Osteoblast (primary cell): ENCODE data around the gene NPEPPS. TPM values are rescaled to one million over a fixed set of nuclear protein-coding genes. Genes with fewer than 3 reads are reported as not detected.
"Not testable (repeated sequence)": the region's sequence is repeated elsewhere in the genome, so short reads cannot be mapped to it uniquely, and the experiment has no call there.

Source experiments
- DNase-seq: peaks from one replicate; pipeline ENCODE4 v3.0.0; 2011; ENCODE audit warnings: low spot score, mixed read lengths; ENCODE audit not compliant: insufficient read length; ENCODE audit errors: missing footprints
- H2AFZ ChIP-seq: 2 replicates; pipeline ENCODE4 v1.6.0; 2011; ENCODE audit warnings: mild to moderate bottlenecking, low read length
- H3K27ac ChIP-seq: 2 replicates; pipeline ENCODE4 v1.5.1; 2011; ENCODE audit warnings: mild to moderate bottlenecking, low read depth, low read length, moderate library complexity
- H3K27me3 ChIP-seq: 2 replicates; pipeline ENCODE4 v1.6.0; 2012; ENCODE audit warnings: mild to moderate bottlenecking, control low read depth, inconsistent platforms, low read length, moderate library complexity; ENCODE audit not compliant: insufficient read depth
- H3K36me3 ChIP-seq: 2 replicates; pipeline ENCODE4 v1.5.1; 2011; ENCODE audit warnings: mild to moderate bottlenecking, low read length, control low read depth, moderate library complexity; ENCODE audit not compliant: insufficient read depth
- H3K4me1 ChIP-seq: 2 replicates; pipeline ENCODE4 v1.5.1; 2011; ENCODE audit warnings: mild to moderate bottlenecking, low read length, control low read depth, moderate library complexity; ENCODE audit not compliant: insufficient read depth
- H3K4me2 ChIP-seq: 2 replicates; pipeline ENCODE4 v1.6.0; 2011; ENCODE audit warnings: mild to moderate bottlenecking, low read length; ENCODE audit not compliant: insufficient read depth
- H3K4me3 ChIP-seq: fragments of 200-600 bp; sonication (generic); 3 replicates; pipeline ENCODE4 v1.5.1; 2012; ENCODE audit warnings: mild to moderate bottlenecking, low read length, inconsistent platforms; ENCODE audit not compliant: insufficient read depth
- H3K79me2 ChIP-seq: 2 replicates; pipeline ENCODE4 v1.6.0; 2012; ENCODE audit warnings: mild to moderate bottlenecking, low read length, control low read depth, inconsistent platforms; ENCODE audit not compliant: insufficient read depth
- H3K9me3 ChIP-seq: 2 replicates; pipeline ENCODE4 v1.5.1; 2011; ENCODE audit warnings: low read depth, low read length, control low read depth
- H4K20me1 ChIP-seq: 2 replicates; pipeline ENCODE4 v1.6.0; 2012; ENCODE audit warnings: mild to moderate bottlenecking, low read length, control low read depth; ENCODE audit not compliant: insufficient read depth
- total RNA-seq: library from RNA; depleted of rRNA; stranded (reverse); fragments of >200 nt; gene quantifications from 2 replicates; pipeline ENCODE4 v1.2.3, GENCODE V29; 2012

Gene NPEPPS
- total RNA-seq, 1 donor = 104 TPM

DNA sequence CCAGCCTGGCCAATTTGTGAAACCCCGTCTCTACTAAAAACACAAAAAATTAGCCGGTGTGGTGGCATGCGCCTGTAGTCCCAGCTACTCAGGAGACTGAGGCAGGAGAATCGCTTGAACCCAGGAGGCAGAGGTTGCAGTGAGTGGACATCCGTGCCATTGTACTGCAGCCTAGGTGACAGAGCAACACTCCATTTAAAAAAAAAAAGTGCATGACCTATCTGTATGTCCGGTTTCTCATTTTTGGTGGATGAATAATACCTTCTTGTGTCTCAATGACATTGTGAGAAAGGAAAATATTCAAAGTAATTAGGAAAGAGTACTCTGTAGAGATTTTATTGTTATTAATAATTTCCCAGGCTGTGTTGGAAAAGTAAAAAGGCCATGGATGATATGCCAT, 17.6 kb upstream of the NPEPPS start:
- not testable (repeated sequence) for H3K4me2 ChIP-seq, H3K4me3 ChIP-seq, H3K9me3 ChIP-seq, H4K20me1 ChIP-seq, H3K79me2 ChIP-seq, H3K27me3 ChIP-seq, H2AFZ ChIP-seq, H3K36me3 ChIP-seq, H3K4me1 ChIP-seq, H3K27ac ChIP-seq, DNase-seq

- H3K27ac ChIP-seq, H3K4me1 ChIP-seq, H3K36me3 ChIP-seq, DNase-seq, H3K4me3 ChIP-seq, H3K9me3 ChIP-seq, H2AFZ ChIP-seq, H3K27me3 ChIP-seq, H4K20me1 ChIP-seq, H3K79me2 ChIP-seq, H3K4me2 ChIP-seq: not testable (repeated sequence)
These were observed 12.0 kb upstream of the NPEPPS start for GRCh38 chr17:47518880-47519279.

- H3K79me2 ChIP-seq, DNase-seq, H3K9me3 ChIP-seq, H3K4me3 ChIP-seq, H3K27ac ChIP-seq, H2AFZ ChIP-seq, H3K4me2 ChIP-seq, H3K36me3 ChIP-seq, H4K20me1 ChIP-seq, H3K27me3 ChIP-seq, H3K4me1 ChIP-seq: not testable (repeated sequence)
These were observed 11.5 kb upstream of the NPEPPS start for GRCh38 chr17:47519365-47519764.

- not testable (repeated sequence) for H3K4me2 ChIP-seq, H2AFZ ChIP-seq, H3K79me2 ChIP-seq, H3K4me3 ChIP-seq, H3K4me1 ChIP-seq, H3K9me3 ChIP-seq, H3K36me3 ChIP-seq, H4K20me1 ChIP-seq, H3K27ac ChIP-seq, H3K27me3 ChIP-seq, DNase-seq
These were observed 10.6 kb upstream of the NPEPPS start for GRCh38 chr17:47520279-47520678.

DNA sequence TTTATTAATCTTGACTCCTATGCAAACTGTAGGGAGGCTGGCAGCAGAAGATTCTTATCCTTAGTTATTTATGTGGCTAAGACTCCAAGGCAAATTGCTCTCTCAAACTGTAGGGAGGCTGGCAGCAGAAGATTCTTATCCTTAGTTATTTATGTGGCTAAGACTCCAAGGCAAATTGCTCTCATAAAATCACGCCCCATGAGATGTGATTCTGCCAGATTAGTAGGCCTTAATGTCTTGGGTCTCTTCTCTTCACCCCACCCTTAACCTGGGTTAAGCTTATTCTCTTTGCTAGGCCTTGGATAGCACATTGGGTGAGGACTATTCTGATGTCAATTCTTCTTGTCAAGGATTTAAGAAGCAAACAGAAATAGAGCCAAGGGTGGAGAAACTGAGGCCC, 9.5 kb upstream of the NPEPPS start:
- H3K27ac ChIP-seq, DNase-seq, H3K4me1 ChIP-seq, H3K4me2 ChIP-seq, H3K36me3 ChIP-seq, H4K20me1 ChIP-seq, H3K27me3 ChIP-seq, H3K79me2 ChIP-seq, H3K9me3 ChIP-seq, H3K4me3 ChIP-seq, H2AFZ ChIP-seq: not testable (repeated sequence)

- not testable (repeated sequence) for H3K36me3 ChIP-seq, H3K27me3 ChIP-seq, H4K20me1 ChIP-seq, H2AFZ ChIP-seq, H3K4me2 ChIP-seq, H3K27ac ChIP-seq, H3K4me3 ChIP-seq, H3K9me3 ChIP-seq, H3K4me1 ChIP-seq, H3K79me2 ChIP-seq, DNase-seq
These were observed 8.6 kb upstream of the NPEPPS start for GRCh38 chr17:47522341-47522740.

DNA sequence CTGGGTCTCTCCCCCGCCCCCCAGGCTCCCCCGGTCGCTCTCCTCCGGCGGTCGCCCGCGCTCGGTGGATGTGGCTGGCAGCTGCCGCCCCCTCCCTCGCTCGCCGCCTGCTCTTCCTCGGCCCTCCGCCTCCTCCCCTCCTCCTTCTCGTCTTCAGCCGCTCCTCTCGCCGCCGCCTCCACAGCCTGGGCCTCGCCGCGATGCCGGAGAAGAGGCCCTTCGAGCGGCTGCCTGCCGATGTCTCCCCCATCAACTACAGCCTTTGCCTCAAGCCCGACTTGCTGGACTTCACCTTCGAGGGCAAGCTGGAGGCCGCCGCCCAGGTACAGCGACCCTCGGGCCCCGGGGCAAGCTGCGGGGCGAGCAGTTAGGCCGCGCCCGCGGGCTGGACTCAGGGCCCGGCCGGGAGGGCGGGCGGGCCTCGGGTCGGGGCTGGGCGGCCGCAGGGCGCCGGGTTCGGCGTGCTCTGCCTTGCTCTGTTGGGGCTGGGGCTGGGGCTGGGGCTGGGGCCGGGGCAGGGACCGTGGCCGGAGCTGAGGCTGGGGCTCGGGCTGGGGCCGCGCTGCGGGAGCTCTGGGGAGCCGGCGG, 419 bp downstream of the NPEPPS start:
- H3K79me2 ChIP-seq = peaks cover 30% of the 10 kb centered on the region
- not testable (repeated sequence) for H2AFZ ChIP-seq, H3K4me1 ChIP-seq, H3K27me3 ChIP-seq, H3K9me3 ChIP-seq, H3K36me3 ChIP-seq, H4K20me1 ChIP-seq, H3K4me2 ChIP-seq, H3K27ac ChIP-seq
- DNase-seq = peak; percentile 21
- peak overlapping the region; percentile 78 for H3K4me3 ChIP-seq

- H3K79me2 ChIP-seq = peaks cover 61% of the 10 kb centered on the region
- DNase-seq = peak; percentile 25
These were observed 8.2 kb downstream of the NPEPPS start for GRCh38 chr17:47539085-47539484.

GRCh38 chr17:47541676-47542075, 10.8 kb downstream of the NPEPPS start:
- H3K36me3 ChIP-seq, H4K20me1 ChIP-seq, H3K4me1 ChIP-seq, H3K27me3 ChIP-seq, H2AFZ ChIP-seq, H3K27ac ChIP-seq, H3K9me3 ChIP-seq, DNase-seq, H3K4me2 ChIP-seq, H3K4me3 ChIP-seq: not testable (repeated sequence)
- peaks cover 53% of the 10 kb centered on the region for H3K79me2 ChIP-seq

More at GRCh38 chr17:47539085-47539484, 8.2 kb downstream of the NPEPPS start:
- H3K27me3 ChIP-seq, H3K4me2 ChIP-seq, H3K27ac ChIP-seq, H3K4me3 ChIP-seq, H2AFZ ChIP-seq, H3K36me3 ChIP-seq, H3K4me1 ChIP-seq, H4K20me1 ChIP-seq, H3K9me3 ChIP-seq: not testable (repeated sequence)
